HCT116 (cell line): ENCODE measurements around the gene EPHA1. TPM values are rescaled to one million over a fixed set of nuclear protein-coding genes. Genes with fewer than 3 reads are reported as not detected.
A peak's percentile ranks its signal among the peaks of the same experiment; 100 is the strongest.

Source experiments
- ATAC-seq: fragments of 200-7000 bp; cut with Tn5 transposase; 2 replicates; pipeline ENCODE4 v1.9.1; 2020; ENCODE audit warnings: mild to moderate bottlenecking, moderate library complexity
- BruUV-seq: library from RNA; stranded (reverse); fragments of 400-500 nt; replicated peaks from 2 replicates; lab custom pipeline; 2021; lab: Mats Ljungman, UMichigan
- CTCF ChIA-PET: fragments of 300-600 bp; sonication (Branson Sonifier 250); formaldehyde crosslinking; loops from one replicate; lab custom pipeline; 2021; ENCODE audit warnings: antibody characterized with exemption; lab: Charles Lee
- POLR2A ChIA-PET: fragments of 300-600, 350-600 bp; sonication (Branson Sonifier 250); formaldehyde crosslinking; loops from one replicate; lab custom pipeline; 2021; ENCODE audit warnings: antibody characterized with exemption; lab: Charles Lee
- RAD21 ChIA-PET, 2 experiments: fragments of 300-600 bp; sonication (Branson Sonifier 250); formaldehyde crosslinking; loops; one replicate each; lab custom pipeline; 2023; ENCODE audit warnings: low total read pairs in 2 of 2; ENCODE audit not compliant: uncharacterized antibody in 2 of 2, unreplicated experiment in 2 of 2, low non-redundant PET in 1 of 2; lab: Charles Lee
- DNase-seq: peaks from one replicate; pipeline ENCODE4 v3.0.0-alpha.2; 2010; ENCODE audit warnings: low read depth, low spot score
- H2AFZ ChIP-seq: fragments of 200-600 bp; shearing (Covaris generic), sonication (generic); 2 replicates; pipeline ENCODE4 v1.6.1; 2017; ENCODE audit warnings: low read depth, mixed run types, mixed read lengths, antibody characterized with exemption, low read length; ENCODE audit not compliant: poor library complexity, severe bottlenecking
- H3K27ac ChIP-seq: 2 replicates; pipeline ENCODE4 v1.5.1; 2012; ENCODE audit warnings: low read depth, low read length
- H3K27me3 ChIP-seq: fragments of 200-600 bp; sonication (generic); 2 replicates; pipeline ENCODE4 v1.6.1; 2016; ENCODE audit warnings: mixed run types, low read length, mixed read lengths; ENCODE audit not compliant: insufficient read depth
- H3K36me3 ChIP-seq, 2 experiments: fragments of 200-500 bp in 1 of 2; fragments of 200-600 bp in 1 of 2; sonication (Bioruptor generic) in 1 of 2; sonication (generic) in 1 of 2; 2 replicates each; pipeline versions ENCODE4 v1.5.1 to v1.6.1; 2014 to 2016; ENCODE audit warnings: low read length in 2 of 2, inconsistent platforms in 1 of 2, mixed read lengths in 1 of 2, mixed run types in 1 of 2; ENCODE audit not compliant: insufficient read depth in 2 of 2, control insufficient read depth in 1 of 2
- H3K4me1 ChIP-seq, 2 experiments: fragments of 200-600 bp in 1 of 2; sonication (generic) in 1 of 2; 2 replicates each; pipeline versions ENCODE4 v1.5.1 to v1.6.1; 2012 to 2017; ENCODE audit warnings: low read length in 2 of 2, inconsistent platforms in 1 of 2, mild to moderate bottlenecking in 1 of 2, mixed read lengths in 1 of 2, mixed run types in 1 of 2, moderate library complexity in 1 of 2; ENCODE audit not compliant: insufficient read depth in 2 of 2, control insufficient read depth in 1 of 2
- H3K4me2 ChIP-seq: fragments of 200-600 bp; sonication (generic); 2 replicates; pipeline ENCODE4 v1.6.1; 2017; ENCODE audit warnings: mixed run types, low read length, mixed read lengths
- H3K4me3 ChIP-seq, 2 experiments: fragments of 200-600 bp in 1 of 2; sonication (generic) in 1 of 2; replicated peaks in 1 of 2; 2 replicates each; pipeline ENCODE4 v1.5.1; 2011 to 2016; ENCODE audit warnings: low read length in 2 of 2, control low read depth in 1 of 2, low read depth in 1 of 2, mild to moderate bottlenecking in 1 of 2, mixed read lengths in 1 of 2, mixed run types in 1 of 2
- H3K79me2 ChIP-seq: fragments of 200-600 bp; sonication (generic); 2 replicates; pipeline ENCODE4 v1.6.1; 2017; ENCODE audit warnings: mild to moderate bottlenecking, mixed run types, low read length, moderate library complexity, mixed read lengths; ENCODE audit not compliant: insufficient read depth
- H3K9ac ChIP-seq: fragments of 200-600 bp; sonication (generic); 2 replicates; pipeline ENCODE4 v1.6.1; 2016; ENCODE audit warnings: low read length, mixed read lengths
- H3K9me2 ChIP-seq: fragments of 200-600 bp; sonication (generic), shearing (Covaris generic); 2 replicates; pipeline ENCODE4 v1.6.1; 2017; ENCODE audit warnings: mixed run types, mild to moderate bottlenecking, moderate library complexity; ENCODE audit not compliant: insufficient read depth
- H3K9me3 ChIP-seq, 2 experiments: fragments of 200-500 bp in 1 of 2; fragments of 200-600 bp in 1 of 2; sonication (Bioruptor generic) in 1 of 2; sonication (generic) in 1 of 2; 2 replicates each; pipeline ENCODE4 v1.6.1; 2014 to 2017; ENCODE audit warnings: low read length in 2 of 2, mixed read lengths in 2 of 2, inconsistent platforms in 1 of 2, low read depth in 1 of 2, mild to moderate bottlenecking in 1 of 2, mixed run types in 1 of 2, moderate library complexity in 1 of 2; ENCODE audit not compliant: control insufficient read depth in 1 of 2, insufficient read depth in 1 of 2
- H4K20me1 ChIP-seq: fragments of 200-600 bp; sonication (generic), shearing (Covaris generic); 2 replicates; pipeline ENCODE4 v1.6.1; 2017; ENCODE audit warnings: mixed run types, mild to moderate bottlenecking, moderate library complexity; ENCODE audit not compliant: insufficient read depth
- CBX3 ChIP-seq: IDR thresholded peaks from 2 replicates; pipeline ENCODE4 v1.6.1; 2012; ENCODE audit warnings: low read depth
- CEBPB ChIP-seq: IDR thresholded peaks from 2 replicates; pipeline ENCODE4 v1.6.1; 2012; ENCODE audit warnings: low read depth
- CTCF ChIP-seq, 3 experiments: fragments of 200-600 bp in 1 of 3; sonication (generic) in 1 of 3; IDR thresholded peaks in 2 of 3; conservative IDR thresholded peaks in 1 of 3; 2 replicates each; pipeline ENCODE4 v1.5.1; 2012 to 2017; ENCODE audit warnings: low read depth in 2 of 3, low read length in 2 of 3, antibody characterized with exemption in 1 of 3, borderline replicate concordance in 1 of 3, control low read depth in 1 of 3, mild to moderate bottlenecking in 1 of 3, mixed read lengths in 1 of 3, mixed run types in 1 of 3, moderate library complexity in 1 of 3; ENCODE audit not compliant: insufficient read depth in 1 of 3
- EGR1 ChIP-seq: IDR thresholded peaks from 2 replicates; pipeline ENCODE4 v1.6.1; 2012; ENCODE audit warnings: low read depth
- ELF1 ChIP-seq: IDR thresholded peaks from 2 replicates; pipeline ENCODE4 v1.6.1; 2012; ENCODE audit warnings: low read depth, borderline replicate concordance
- EZH2phosphoT487 ChIP-seq: fragments of 200-600 bp; IDR thresholded peaks from 2 replicates; pipeline ENCODE4 v1.6.1; 2018; ENCODE audit warnings: antibody characterized with exemption, borderline replicate concordance
- FOSL1 ChIP-seq: IDR thresholded peaks from 2 replicates; pipeline ENCODE4 v1.6.1; 2012; ENCODE audit warnings: low read depth
- JUND ChIP-seq: IDR thresholded peaks from 2 replicates; pipeline ENCODE4 v1.6.1; 2012
- POLR2A ChIP-seq: IDR thresholded peaks from 2 replicates; pipeline ENCODE4 v1.7.0; 2011; ENCODE audit warnings: borderline replicate concordance; ENCODE audit not compliant: insufficient read depth, insufficient read length; ENCODE audit errors: extremely low read depth
- POLR2AphosphoS5 ChIP-seq: IDR thresholded peaks from 2 replicates; pipeline ENCODE4 v1.6.1; 2011; ENCODE audit warnings: mild to moderate bottlenecking, low read depth, low read length, moderate library complexity
- REST ChIP-seq: IDR thresholded peaks from 2 replicates; pipeline ENCODE4 v1.6.1; 2012; ENCODE audit warnings: low read depth
- SIN3A ChIP-seq: IDR thresholded peaks from 2 replicates; pipeline ENCODE4 v1.6.1; 2012; ENCODE audit warnings: low read depth
- SP1 ChIP-seq: IDR thresholded peaks from 2 replicates; pipeline ENCODE4 v1.6.1; 2012; ENCODE audit warnings: low read depth
- SRF ChIP-seq: IDR thresholded peaks from 2 replicates; pipeline ENCODE4 v1.6.1; 2012; ENCODE audit warnings: low read depth
- TCF7L2 ChIP-seq: IDR thresholded peaks from 2 replicates; pipeline ENCODE4 v1.7.0; 2011; ENCODE audit warnings: borderline replicate concordance, inconsistent platforms; ENCODE audit not compliant: insufficient read depth, insufficient read length; ENCODE audit errors: extremely low read depth
- YY1 ChIP-seq: IDR thresholded peaks from 2 replicates; pipeline ENCODE4 v1.6.1; 2011; ENCODE audit warnings: low read length, low read depth, moderate library complexity, mild to moderate bottlenecking; ENCODE audit not compliant: insufficient replicate concordance; ENCODE audit errors: extremely low read depth
- ZFX ChIP-seq: fragments of 450-650 bp; IDR thresholded peaks from 2 replicates; pipeline ENCODE4 v1.6.1; 2017
- ZNF274 ChIP-seq: fragments of 200-500 bp; sonication (Bioruptor generic); IDR thresholded peaks from 2 replicates; pipeline ENCODE4 v1.6.1; 2014; ENCODE audit warnings: mild to moderate bottlenecking, low read depth, low read length, inconsistent platforms
- intact Hi-C: fragments of 100-400 bp; cut with micrococcal nuclease; formaldehyde crosslinking; loops from 2 replicates; pipeline ENCODE4 v1.10.0; 2022
- total RNA-seq: library from RNA; stranded (reverse); gene quantifications from one replicate; pipeline ENCODE4 v1.2.1, GENCODE V29; 2021; ENCODE audit not compliant: unreplicated experiment
- TF ChIP-seq, protein P1 (sequence below): IDR thresholded peaks from 2 replicates; pipeline ENCODE4 v1.6.1; 2012
- TF ChIP-seq, protein P2 (sequence below): IDR thresholded peaks from 2 replicates; pipeline ENCODE4 v1.6.1; 2012

The EPHA1 gene
- total RNA-seq, 1 experiment from 2014 or later = 29.9 TPM

DNA sequence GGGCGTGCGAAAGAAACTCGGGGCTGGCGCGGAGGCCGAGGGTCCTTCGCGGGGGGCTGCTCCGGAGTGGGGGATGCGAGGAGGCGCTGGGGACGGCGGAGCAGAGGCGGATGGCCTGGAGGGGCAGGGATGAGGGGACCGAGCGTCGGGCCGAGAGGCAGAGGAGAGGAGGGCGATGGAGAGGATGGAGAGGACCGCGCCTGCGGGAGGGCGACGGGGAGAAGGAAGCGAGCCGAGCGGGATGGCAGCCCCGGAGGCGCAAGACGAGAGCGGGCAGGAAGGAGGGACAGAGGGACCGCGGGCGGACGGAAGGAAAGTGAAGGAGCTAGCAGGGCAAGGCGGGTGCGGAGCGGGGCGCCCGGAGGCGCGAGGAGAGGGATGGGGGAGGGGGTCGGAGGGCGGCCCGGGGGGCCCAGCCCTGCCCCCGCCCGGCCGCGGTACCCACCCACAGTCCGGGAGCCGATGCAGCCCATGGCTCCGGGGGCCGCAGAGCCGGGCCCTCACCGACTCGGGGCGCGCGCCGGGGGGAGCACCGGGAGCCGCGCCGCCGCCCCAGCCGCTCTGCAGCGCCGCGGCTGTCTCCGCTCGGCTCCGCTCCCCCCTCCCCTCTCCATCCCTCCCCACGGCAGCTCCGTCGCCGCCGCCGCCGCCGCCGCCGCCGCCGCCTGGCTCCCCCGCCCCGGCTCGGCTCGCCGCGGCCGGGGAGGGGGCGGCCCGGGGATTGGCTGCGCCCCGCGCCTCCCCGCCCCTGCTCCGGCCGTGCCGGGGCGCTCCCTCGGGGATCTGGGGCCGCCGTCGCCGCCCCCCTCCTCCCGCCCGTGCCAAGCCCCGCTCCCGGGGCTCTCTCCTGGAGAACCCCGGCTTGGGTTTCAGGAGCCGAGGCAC lies 46.3 kb downstream of the EPHA1 start, which contains the start of gene FAM131B:
Gene FAM131B (minus strand): TSS at position 583 of the 885 bp plus-strand sequence. CDS start 110 bp downstream, at position 473.
- ChIA-PET CTCF (no interaction called here), RAD21 (no interaction called here), POLR2A (no interaction called here)
- ATAC-seq (peak; percentile 56), DNase-seq (no peak)
- Histone ChIP-seq H3K9me2 (no peaks in the 10 kb centered on the region), H3K27ac (no peak within 1 kb of the TSS), H3K79me2 (no peaks in the 10 kb centered on the region), H4K20me1 (no peaks in the 10 kb centered on the region), H3K4me3 (peak within 1 kb of the TSS; percentile 34 to 53), H3K27me3 (no peaks in the 10 kb centered on the region), H3K9me3 (no peaks in the 10 kb centered on the region), H2AFZ (no peak within 1 kb of the TSS), H3K4me1 (peaks cover 0 to 8% of the 10 kb centered on the region in 2 experiments; a peak in 1 of 4 replicates), H3K4me2 (peak within 1 kb of the TSS; percentile 67), H3K9ac (no peak within 1 kb of the TSS), H3K36me3 (no peaks in the 10 kb centered on the region)
- TF ChIP-seq EGR1 (no peak), FOSL1 (no peak), CTCF (IDR thresholded peaks at IDR 0.05 in 2 of 3, conservative IDR thresholded peaks at IDR 0.05 in 1 of 3; ENCODE audit: borderline replicate concordance in 1 of 3, insufficient read depth in 1 of 3, low read depth in 2 of 3, low read length in 2 of 3) (no peak), SRF (no peak), ZNF274 (no peak), JUND (no peak), ELF1 (no peak), SP1 (no peak), TCF7L2 (no peak), YY1 (no peak), POLR2AphosphoS5 (no peak), CEBPB (no peak), REST (no peak), POLR2A (no peak), CBX3 (no peak), ZFX (no peak), SIN3A (no peak), EZH2phosphoT487 (no peak)
- TF ChIP-seq, protein P1, sequence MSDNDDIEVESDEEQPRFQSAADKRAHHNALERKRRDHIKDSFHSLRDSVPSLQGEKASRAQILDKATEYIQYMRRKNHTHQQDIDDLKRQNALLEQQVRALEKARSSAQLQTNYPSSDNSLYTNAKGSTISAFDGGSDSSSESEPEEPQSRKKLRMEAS = no peak
- TF ChIP-seq, protein P2, sequence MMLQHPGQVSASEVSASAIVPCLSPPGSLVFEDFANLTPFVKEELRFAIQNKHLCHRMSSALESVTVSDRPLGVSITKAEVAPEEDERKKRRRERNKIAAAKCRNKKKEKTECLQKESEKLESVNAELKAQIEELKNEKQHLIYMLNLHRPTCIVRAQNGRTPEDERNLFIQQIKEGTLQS = no peak
- BruUV-seq = no TSS peak
- intact Hi-C loops = loop anchor here (1.0 kb wide), 1 partner anchor 17 kb away; no protein-coding TSS in a partner anchor
